Activated CD8-positive, alpha-beta memory T cell treated with anti-CD3 and anti-CD28 coated beads for 36 hours (primary cell): ENCODE results near the gene MXI1. TPM values are rescaled to one million over a fixed set of nuclear protein-coding genes. Genes with fewer than 3 reads are reported as not detected.
"Not testable (repeated sequence)": the region's sequence is repeated elsewhere in the genome, so short reads cannot be mapped to it uniquely, and the experiment has no call there.

Experiments used
- CTCF ChIA-PET: fragments of 350-600 bp; sonication (Branson Sonifier 250); formaldehyde crosslinking; loops from one replicate; lab custom pipeline; 2021; ENCODE audit warnings: antibody characterized with exemption; lab: Charles Lee
- POLR2A ChIA-PET: fragments of 350-600 bp; sonication (Branson Sonifier 250); formaldehyde crosslinking; loops from one replicate; lab custom pipeline; 2021; ENCODE audit warnings: antibody characterized with exemption; lab: Charles Lee
- total RNA-seq, 2 experiments: library from RNA; stranded (reverse); gene quantifications; one replicate each; pipeline ENCODE4 v1.2.3, GENCODE V29; 2021

Gene MXI1
- total RNA-seq, 2 experiments from 2014 or later = 13.4 to 14.8 TPM

GRCh38 chr10:110311357-110311949 is 104.0 kb downstream of the MXI1 start:
- CTCF ChIA-PET = interaction anchor here (1.5 kb wide), 1 partner anchor 43 kb away, joined by 3 read pairs; no protein-coding TSS in a partner anchor
- POLR2A ChIA-PET = no interaction called here

GRCh38 chr10:110312206-110312605 is 104.8 kb downstream of the MXI1 start:
- CTCF ChIA-PET = interaction anchor here (0.6 to 1.3 kb wide), 3 partner anchors 210 to 234 kb away, joined by 3 to 5 read pairs (median 3); no protein-coding TSS in a partner anchor

GRCh38 chr10:110313674-110314073 is 106.3 kb downstream of the MXI1 start:
- POLR2A ChIA-PET = interaction anchor here (0.6 kb wide), 1 partner anchor 286 kb away, joined by 4 read pairs; no protein-coding TSS in a partner anchor
- CTCF ChIA-PET = interaction anchor here (1.8 kb wide), 1 partner anchor 185 kb away, joined by 5 read pairs; no protein-coding TSS in a partner anchor

More at GRCh38 chr10:110312206-110312605, 104.8 kb downstream of the MXI1 start:
- POLR2A ChIA-PET = no interaction called here

DNA sequence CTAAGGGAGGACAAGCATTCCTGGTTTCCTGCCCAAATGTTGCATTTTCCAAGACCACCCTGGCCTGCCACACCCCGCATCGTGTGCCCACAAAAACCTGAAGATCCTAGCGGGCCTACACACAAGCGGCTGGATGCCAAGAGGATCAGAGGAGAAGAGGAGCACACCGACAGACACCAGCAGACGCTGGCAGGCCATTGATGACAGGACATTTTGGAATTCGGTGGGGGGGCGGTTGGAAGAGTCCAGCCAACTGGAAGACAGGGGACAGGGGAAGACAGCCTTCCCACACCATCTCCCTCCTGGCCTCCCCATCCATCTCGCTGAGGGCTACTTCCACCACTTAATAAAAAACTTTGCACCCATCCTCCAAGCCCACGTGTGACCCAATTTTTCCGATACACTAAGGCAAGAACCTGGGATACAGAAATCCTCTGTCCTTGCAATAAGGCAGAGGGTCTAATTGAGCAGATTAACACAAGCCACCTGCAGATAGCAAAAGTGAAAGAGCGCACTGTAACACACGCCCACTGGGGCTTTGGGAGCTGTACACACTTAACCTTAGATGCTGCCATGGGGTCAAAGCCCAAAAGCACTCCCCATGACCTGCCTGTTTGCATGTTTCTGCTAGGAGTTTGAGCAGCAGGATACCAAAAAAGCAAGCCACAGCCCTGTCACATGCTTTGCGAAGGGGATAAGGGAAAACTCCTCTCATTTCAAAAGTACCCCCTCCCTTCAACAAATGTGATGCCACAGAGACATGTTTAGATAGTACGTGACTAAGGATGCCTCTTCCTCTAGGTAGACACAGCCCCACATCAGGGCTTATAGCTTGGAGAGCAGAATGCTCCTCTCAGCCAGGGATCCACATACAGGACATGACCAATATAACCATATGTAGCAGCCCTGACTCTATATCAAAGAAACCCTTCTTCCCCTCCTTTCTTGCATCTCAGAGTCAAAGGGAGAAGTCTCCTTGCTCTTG is 110.8 kb downstream of the MXI1 start:
- CTCF ChIA-PET = no interaction called here
- POLR2A ChIA-PET = interaction anchor here (0.6 kb wide), 1 partner anchor 237 kb away, joined by 3 read pairs; no protein-coding TSS in a partner anchor

GRCh38 chr10:110321869-110322620 is 114.6 kb downstream of the MXI1 start:
- ChIA-PET POLR2A (no interaction called here), CTCF (interaction anchor here (1.7 kb wide), 1 partner anchor 224 kb away, joined by 6 read pairs; no protein-coding TSS in a partner anchor)

GRCh38 chr10:110323503-110323902 is 116.1 kb downstream of the MXI1 start:
- ChIA-PET POLR2A (no interaction called here), CTCF (interaction anchor here (1.2 kb wide), 1 partner anchor 30 kb away, joined by 4 read pairs; no protein-coding TSS in a partner anchor)

DNA sequence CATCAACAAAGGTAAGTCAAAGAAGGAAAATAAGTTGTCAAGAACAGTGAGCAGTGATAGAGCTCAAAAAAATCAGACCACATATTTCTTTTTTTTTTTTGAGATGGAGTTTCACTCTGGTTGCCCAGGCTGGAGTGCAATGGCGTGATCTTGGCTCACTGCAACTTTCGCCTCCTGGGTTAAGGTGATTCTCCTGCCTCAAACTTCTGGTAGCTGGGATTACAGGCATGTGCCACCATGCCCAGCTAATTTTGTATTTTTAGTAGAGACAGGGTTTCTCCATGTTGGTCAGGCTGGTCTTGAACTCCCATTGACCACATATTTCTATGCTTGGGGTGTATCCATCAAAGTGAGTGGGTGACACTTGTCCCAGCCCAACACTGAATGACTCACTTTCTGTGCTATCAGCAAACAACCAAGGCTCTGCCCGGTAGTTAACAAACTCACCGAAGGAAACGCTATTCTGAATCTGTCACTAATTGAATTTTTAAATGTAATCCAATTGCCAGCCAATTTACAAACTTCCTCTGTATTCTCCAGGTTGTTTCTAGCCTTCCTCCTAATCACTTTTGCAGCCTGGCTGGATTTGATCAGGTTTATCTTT is 116.9 kb downstream of the MXI1 start:
- POLR2A ChIA-PET = interaction anchor here (0.6 kb wide), 1 partner anchor 29 kb away, joined by 4 read pairs; no protein-coding TSS in a partner anchor

GRCh38 chr10:110324805-110325280 is 117.4 kb downstream of the MXI1 start:
- POLR2A ChIA-PET = interaction anchor here (0.6 kb wide), 1 partner anchor 29 kb away, joined by 4 read pairs; no protein-coding TSS in a partner anchor

More for the DNA sequence above, 116.9 kb downstream of the MXI1 start:
- CTCF ChIA-PET = interaction anchor here (0.7 to 1.2 kb wide), 2 partner anchors 30 kb away, joined by 4 read pairs; no protein-coding TSS in a partner anchor

GRCh38 chr10:110326351-110327032 is 119.1 kb downstream of the MXI1 start:
- ChIA-PET CTCF (interaction anchor here (2.0 kb wide), 1 partner anchor 29 kb away, joined by 5 read pairs; no protein-coding TSS in a partner anchor), POLR2A (interaction anchor here (0.6 to 1.3 kb wide), 2 partner anchors 174 to 186 kb away, joined by 3 read pairs; no protein-coding TSS in a partner anchor)

More at GRCh38 chr10:110324805-110325280, 117.4 kb downstream of the MXI1 start:
- CTCF ChIA-PET = interaction anchor here (0.7 kb wide), 1 partner anchor 29 kb away, joined by 4 read pairs; no protein-coding TSS in a partner anchor

GRCh38 chr10:110327262-110327914 is 120.0 kb downstream of the MXI1 start:
- CTCF ChIA-PET = interaction anchor here (2.0 kb wide), 1 partner anchor 28 kb away, joined by 5 read pairs; no protein-coding TSS in a partner anchor
- POLR2A ChIA-PET = interaction anchor here (0.6 to 1.3 kb wide), 2 partner anchors 173 to 185 kb away, joined by 3 read pairs; no protein-coding TSS in a partner anchor

DNA sequence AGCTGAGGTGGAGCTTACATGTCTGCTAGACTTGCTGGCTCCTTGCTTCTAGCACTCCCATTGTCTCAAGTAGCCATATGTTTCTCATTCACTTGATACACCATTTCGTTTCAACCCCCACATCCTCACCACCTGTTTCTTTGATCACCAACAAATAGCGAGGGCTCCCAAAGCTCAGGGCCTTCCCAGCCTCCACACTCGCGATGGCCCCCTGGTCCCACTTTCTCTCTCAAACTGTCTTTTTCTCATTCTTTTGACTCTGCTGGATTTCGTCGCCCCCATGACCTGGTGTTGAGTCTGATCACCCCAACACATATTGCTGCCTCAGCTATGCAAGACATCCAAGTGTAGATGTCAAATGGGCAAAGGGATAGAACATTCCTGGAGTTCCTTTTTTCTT is 123.3 kb downstream of the MXI1 start:
- CTCF ChIA-PET = no interaction called here

DNA sequence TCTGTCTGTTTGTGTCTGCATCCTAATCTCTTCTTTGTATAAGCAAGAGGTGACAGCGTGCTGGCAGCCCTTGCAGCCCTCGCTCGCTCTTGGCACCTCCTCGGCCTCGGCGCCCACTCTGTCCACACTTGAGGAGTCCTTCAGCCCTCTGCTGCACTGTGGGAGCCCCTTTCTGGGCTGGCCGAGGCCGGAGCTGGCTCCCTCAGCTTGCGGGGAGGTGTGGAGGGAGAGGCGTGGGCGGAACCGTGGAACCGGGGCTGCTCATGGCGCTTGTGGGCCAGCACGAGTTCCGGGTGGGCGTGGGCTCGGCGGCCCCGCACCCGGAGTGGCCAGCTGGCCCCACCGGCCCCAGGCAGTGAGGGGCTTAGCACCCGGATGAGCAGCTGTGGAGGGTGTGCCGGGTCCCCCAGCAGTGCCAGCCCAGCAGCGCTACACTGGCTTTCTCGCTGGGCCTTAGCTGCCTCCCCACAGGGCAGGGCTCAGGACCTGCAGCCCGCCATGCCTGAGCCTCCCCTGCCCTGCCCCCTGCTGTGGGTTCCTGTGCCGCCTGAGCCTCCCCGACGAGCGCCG is 123.9 kb downstream of the MXI1 start:
- POLR2A ChIA-PET, CTCF ChIA-PET: not testable (repeated sequence)

More for the DNA sequence above, 123.3 kb downstream of the MXI1 start:
- POLR2A ChIA-PET = no interaction called here

- POLR2A ChIA-PET = interaction anchor here (0.7 kb wide), 1 partner anchor 595 kb away, joined by 5 read pairs; no protein-coding TSS in a partner anchor
- CTCF ChIA-PET = interaction anchor here (1.0 to 1.3 kb wide), 2 partner anchors 8 to 20 kb away, joined by 3 to 4 read pairs; no protein-coding TSS in a partner anchor
Measured at GRCh38 chr10:110334061-110334656, 126.8 kb downstream of the MXI1 start.

- CTCF ChIA-PET = interaction anchor here (0.7 kb wide), 1 partner anchor 19 kb away, joined by 3 read pairs; no protein-coding TSS in a partner anchor
- POLR2A ChIA-PET = no interaction called here
Measured at GRCh38 chr10:110335314-110336064, 128.1 kb downstream of the MXI1 start.
